H4 (cell line): ENCODE data around the gene SPATA31C1. TPM values are rescaled to one million over a fixed set of nuclear protein-coding genes. Genes with fewer than 3 reads are reported as not detected.
"Not testable (repeated sequence)": the region's sequence is repeated elsewhere in the genome, so short reads cannot be mapped to it uniquely, and the experiment has no call there.

Source experiments
- DNase-seq: peaks from one replicate; pipeline ENCODE4 v3.0.0-alpha.2; 2015; ENCODE audit warnings: low spot score
- total RNA-seq: library from RNA; depleted of rRNA; stranded (reverse); fragments of >200 nt; shearing (Covaris generic); gene quantifications from 2 replicates; pipeline ENCODE4 v1.2.3, GENCODE V29; 2014; rRNA removed

The SPATA31C1 gene
- total RNA-seq, 1 experiment from 2014 or later: not detected

DNA sequence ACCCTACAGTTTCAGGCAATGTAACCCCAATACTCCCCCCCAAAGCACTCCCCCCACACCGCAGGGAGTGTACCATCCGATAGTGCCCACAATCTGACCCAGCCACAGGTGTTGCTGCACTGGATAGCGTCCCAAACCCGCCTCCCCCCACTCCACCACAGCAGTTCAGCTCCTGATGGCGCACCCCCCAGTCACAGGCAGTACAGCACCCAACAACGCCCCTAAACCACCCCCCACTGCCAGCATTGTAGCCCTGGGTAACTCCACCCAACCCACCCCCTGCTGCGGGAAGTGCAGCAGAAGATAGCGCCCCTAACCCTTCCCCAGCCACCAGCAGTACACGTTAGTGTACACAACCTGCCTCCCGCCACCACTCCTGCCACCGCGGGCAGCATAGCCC lies 20.6 kb downstream of the SPATA31C1 start:
- not testable (repeated sequence) for DNase-seq

DNA sequence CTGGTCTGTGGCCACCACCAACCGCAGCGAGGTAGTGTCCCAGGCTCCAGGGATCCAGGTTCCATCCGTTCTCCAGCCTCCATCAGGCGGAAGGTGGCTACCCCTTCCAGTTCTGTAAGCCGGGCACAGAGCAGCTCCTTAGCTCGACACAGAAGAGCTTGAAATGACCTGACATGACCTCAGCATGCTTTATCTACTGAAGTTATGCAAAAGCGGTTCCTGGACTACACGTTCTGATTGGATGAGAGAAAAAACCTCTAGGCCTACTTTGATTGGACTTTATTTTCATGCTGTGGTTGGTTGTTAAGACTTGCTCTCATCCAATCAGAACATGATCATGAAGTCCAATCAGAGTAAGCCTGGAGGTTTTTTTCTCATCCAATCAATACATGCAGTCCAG lies 21.3 kb downstream of the SPATA31C1 start:
- not testable (repeated sequence) for DNase-seq

DNA sequence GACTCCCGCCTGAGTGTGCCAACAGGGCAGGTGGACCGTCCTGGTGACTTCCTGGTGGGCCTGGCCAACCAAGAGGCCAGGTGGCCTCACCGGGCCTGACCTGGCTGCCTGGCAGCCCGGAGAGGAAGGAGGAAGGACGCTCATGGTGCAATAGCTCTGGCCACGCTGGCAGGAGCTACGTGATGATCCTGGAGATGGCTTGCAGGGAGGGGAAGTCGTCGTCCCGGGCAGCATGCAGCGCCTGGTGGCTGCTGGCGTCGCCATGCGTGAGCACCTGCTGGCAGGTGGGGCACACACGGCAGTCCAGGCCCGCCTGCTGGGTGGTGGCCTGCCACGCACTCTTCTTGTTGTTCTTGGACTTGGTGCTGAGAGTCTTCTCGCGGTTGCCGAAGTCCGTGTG lies 26.3 kb downstream of the SPATA31C1 start:
- no peak for DNase-seq

DNA sequence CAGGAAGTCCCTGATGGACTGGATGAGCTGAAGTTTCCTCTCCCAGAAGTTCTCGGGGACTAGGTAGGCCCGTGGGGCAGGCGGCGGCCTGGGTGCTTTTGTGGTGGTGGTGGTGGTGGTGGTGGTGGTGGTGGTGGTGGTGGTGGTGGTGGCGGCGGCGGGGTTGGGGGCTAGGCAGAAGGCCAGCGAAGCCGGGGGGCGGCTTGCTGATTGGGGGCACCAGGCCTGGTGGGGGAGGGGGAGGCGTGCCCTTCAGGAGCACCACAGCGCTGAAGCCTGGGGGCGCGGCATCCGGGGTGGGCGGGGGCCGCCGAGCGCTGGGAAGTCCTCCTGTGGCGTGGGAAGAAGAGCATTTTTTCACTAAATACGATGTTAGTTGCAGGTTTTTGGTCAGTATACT lies 26.9 kb downstream of the SPATA31C1 start:
- DNase-seq: no peak

DNA sequence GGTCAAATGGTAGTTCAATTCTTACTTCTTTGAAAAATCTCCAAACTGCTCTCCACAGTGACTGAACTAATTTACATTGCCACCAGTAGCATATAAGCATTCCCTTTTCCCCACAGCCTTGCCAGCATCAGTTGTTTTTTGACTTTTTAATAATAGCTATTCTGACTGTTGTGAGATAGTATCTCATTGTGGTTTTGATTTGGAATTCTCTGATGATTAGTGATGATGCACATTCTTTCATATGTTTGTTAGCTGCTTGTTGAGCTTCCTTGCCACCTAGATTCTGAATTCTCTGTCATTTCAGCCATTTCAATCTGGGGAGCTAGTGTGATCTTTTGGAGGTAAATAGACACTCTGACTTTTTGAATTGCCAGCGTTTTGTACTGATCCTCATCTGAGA lies 32.5 kb downstream of the SPATA31C1 start:
- DNase-seq: no peak

DNA sequence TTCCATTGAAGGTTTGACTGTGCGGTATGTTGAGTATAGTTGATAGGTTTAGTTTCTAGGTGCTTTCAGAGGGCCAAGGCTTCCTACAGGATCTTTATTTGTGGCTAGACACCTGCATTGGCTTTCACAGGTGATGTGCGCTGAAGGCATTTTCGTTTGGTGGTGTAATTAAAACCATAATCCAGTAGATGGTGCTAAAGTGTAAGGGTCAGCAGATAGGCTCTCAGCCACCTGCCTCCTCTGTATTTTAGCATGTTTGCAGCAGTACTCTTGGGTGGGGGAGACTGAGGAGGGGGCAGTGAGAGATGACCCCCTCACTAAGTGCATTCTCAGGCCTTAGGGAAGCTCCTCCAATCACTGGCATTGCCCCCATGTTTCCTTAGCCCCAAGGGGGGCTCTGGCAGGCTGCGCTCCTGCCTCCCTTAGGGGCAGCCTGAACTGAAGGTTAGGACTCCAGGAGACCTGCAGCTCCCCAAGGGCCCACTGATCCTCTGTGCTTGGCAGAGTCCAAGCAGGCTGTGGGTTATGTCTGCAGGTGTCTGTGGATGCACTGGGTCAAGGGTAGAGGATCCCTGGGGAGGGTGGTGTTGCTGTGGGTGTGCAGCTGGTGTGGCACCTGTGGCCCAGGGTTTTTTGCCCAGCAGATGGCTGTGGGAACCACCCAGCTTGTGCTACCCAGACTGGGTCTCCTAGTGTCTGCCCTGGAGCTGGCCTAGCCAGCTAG lies 33.2 kb downstream of the SPATA31C1 start:
- DNase-seq: peak; percentile 43

DNA sequence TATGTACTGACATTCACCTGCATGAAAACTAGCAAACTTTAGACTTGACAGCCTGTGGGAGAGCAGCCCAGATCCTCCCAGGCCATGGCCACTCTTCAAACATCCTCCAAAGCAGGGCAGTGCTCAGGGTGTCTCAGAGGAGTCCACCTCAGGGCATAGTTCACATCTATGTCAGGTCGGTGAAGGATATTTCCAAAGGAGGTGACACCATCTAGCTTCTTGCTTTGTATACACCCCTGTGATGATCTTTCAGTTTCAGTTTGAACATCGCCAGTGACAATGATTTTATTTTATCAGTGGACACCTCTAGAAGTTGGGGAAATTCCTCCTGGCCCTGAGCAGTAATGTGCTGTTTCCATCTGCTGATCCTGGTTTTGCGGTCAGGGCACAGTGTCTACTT lies 36.5 kb downstream of the SPATA31C1 start:
- no peak for DNase-seq

DNA sequence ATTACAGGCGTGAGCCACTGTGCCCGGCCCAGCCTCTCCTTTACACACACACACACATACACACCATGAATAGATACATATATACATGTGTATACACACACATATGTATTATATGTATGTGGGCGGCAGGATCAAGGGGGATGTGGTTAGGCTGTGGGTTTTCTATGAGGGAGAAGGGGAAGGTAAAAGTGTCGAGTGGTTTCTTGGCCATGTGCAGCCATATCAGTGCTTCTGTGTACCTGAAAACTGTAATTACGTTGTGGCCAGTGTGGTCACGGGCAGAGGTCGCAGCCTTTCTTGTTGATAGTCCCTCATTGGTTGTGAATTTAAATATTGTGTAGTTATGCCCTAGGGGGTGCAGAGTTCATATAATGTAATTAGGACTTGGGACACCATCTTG lies 40.1 kb downstream of the SPATA31C1 start:
- no peak for DNase-seq

DNA sequence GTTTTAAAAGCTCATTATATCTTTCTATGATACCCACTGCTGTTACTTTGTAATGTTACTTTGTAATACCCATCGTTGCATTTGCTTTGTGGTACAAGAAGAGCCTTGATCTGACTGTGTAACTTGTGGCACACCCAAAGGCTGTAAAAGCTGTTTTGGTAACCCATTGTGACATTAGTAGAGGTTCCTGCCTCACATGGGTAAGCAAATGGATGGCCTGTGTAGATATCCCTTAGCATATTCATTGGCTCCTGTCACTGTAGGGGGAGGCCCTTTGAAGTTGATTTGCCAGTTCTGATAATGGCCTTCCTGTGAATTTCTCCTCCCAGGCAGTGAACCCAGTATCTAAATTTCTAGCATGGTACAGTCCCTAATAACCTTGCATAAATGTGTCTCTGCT lies 40.8 kb downstream of the SPATA31C1 start:
- no peak for DNase-seq

DNA sequence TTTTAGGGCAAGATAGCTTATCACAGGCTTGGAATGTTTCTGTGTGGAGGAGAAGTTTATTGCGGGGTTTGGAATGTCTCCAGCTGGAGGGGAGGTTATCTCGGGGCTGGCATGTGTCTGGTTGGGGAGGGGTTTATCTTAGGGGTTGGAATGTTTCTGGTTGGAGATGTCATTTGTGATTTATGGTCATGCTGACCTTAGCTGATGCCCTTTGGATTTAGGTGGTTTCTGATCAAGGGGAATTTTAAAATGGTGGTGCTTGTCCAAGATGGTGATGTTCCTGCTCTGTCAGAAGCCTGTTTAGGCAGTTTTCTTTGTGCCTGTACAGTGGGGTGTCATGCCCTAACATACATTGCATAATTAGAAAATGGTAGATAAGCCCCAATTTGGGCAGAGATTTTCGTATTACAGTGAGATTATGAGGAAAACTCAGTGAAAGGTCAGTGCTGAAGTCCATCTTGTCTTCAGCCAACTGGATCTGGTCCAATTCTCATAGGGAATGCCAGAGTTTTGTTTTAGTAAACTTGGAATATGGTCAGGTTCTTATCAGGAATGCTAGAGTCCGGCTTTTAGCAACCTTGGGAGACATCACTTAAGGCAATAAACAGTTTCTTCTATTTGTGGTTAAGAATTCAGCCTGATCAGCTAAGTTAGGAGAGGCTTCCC lies 42.3 kb downstream of the SPATA31C1 start:
- no peak for DNase-seq

DNA sequence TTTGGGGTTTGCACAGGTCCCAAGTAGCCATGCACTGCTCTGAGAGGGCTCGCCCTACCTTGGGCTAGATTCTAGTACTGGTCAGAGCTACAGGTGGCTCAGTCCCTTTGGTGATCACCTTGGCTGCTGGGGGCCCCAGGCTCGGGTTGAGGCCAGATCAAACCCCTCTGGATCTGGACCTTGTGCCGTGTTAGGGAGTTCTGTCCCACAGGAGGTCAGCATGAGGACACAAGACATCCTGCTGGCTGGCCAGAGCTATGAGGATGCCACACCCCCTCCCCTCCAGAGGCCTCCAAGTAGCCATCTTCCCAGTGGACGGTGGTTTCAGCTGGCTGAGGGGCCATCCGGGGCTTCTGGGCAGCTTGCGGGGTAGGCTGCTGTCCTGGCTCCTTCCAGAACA lies 46.0 kb downstream of the SPATA31C1 start:
- no peak for DNase-seq

DNA sequence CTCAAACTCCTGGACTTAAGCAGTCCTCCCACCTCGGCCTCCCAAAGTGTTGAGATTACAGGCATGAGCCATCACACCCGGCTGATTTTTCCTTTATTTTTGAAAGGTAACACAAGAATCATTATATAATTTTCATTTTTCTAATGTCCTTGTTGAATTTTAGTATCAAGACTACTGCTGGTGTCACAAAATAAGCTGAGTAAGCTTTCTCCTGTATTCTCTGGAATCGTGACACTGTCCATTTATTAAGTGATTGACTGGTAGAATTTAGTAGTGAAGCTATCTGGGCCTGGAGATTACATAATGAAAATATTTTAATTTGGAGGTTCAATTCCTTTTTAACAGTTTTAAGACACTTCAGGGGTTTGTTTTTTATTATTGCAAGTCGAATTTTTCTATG lies 47.1 kb downstream of the SPATA31C1 start:
- no peak for DNase-seq

DNA sequence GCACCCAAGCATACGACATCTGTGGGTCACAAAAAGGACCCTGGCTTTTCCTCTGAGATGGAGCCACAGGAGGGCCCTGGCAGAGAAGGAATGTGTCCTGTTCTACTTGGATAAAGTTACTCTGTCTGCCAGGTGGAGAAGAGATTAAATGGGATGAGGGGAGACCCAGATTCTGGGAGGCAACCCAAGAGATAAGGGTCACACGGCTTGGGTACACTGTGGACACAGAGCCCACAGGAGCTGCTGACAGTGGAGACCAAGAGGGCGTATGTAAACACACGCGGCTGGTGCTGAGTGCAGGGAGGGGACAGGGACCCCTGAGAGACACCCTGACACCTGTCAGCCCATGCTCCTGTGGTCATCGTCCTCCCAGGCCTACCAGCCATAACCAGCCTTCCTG lies 50.4 kb downstream of the SPATA31C1 start:
- DNase-seq: no peak

DNA sequence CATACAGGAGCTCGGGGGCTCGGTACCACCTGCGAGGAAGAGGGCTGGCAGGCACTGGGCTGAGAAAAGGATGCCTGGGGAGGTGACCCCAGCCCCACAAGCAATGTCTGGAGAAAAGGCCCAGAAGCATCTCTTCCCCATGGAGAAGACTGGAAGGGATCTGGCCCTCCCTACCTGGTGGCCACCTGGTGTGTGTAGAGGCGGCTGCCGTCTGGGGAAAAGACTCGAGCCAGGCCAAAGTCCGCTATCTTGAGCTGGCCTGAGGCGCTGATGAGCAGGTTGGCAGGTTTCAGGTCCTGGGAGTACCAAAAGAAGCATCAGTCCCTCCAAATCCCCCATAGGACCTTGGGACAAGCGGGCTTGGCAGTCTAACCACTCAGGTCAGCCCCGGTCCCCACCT lies 52.8 kb downstream of the SPATA31C1 start:
- no peak for DNase-seq

DNA sequence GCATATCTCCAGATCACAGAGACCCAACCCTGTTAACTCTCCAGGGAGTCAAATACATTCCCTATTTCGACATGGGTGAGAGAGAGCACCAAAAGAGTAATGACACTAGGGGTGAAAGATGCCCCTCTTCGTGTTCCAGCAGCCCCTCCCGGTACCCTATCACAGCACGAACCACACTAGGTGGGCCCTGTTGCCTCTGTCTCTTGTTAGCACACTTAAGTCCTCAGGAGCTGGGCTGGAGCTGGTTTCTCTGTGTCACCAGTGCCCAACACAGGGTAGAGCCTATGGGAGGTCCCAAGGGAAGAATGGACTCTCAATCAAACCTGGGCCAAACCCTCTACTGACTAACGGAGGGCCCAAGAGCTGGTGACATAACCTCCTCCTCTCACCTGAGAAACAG lies 55.4 kb downstream of the SPATA31C1 start:
- no peak for DNase-seq

Other genes with a start within 250 kb of the SPATA31C1 start
- gene CTSL, start 191.8 kb upstream of the SPATA31C1 start, total RNA-seq: 229 and 247 TPM in 2 replicates
- gene SPATA31E1, start 35.1 kb upstream of the SPATA31C1 start, total RNA-seq: not detected in 2 replicates
- gene CDK20, start 56.6 kb downstream of the SPATA31C1 start, total RNA-seq: 2.8 and 4.7 TPM in 2 replicates
- gene SPATA31C2, start 220.5 kb downstream of the SPATA31C1 start, total RNA-seq: not detected in 2 replicates